Lower leg skin (tissue), 3 donors: ENCODE data around the gene CREB3L4.

ENCODE experiments used
- CTCF ChIP-seq, 3 donors: fragments of 450-650 bp; IDR thresholded peaks; one replicate each; pipeline ENCODE4 v1.5.1; 2016; ENCODE audit warnings: antibody characterized with exemption in 3 of 3, mild to moderate bottlenecking in 3 of 3, moderate library complexity in 2 of 3
- POLR2A ChIP-seq, 2 donors: fragments of 450-650 bp; IDR thresholded peaks; one replicate each; pipeline ENCODE4 v1.6.1; 2016 to 2017; ENCODE audit warnings: antibody characterized with exemption in 2 of 2, mild to moderate bottlenecking in 1 of 2, moderate library complexity in 1 of 2

- TF ChIP-seq CTCF (IDR thresholded peaks at IDR 0.05): no peak
- TF ChIP-seq POLR2A (IDR thresholded peaks at IDR 0.05): no peak
These were observed 1.3 kb downstream of the CREB3L4 start for GRCh38 chr1:153968972-153969371.
